ENCODE measurements around the gene SPTB. TPM values are rescaled to one million over a fixed set of nuclear protein-coding genes. Genes with fewer than 3 reads are reported as not detected.

The SPTB gene
- total and polyA plus RNA-seq, 9 of the 15 experiments (the other 6 are each of a cell fraction or from before 2014, with no cell fraction given): 0.21 to 45.9 (median 11.7) TPM

- TF ChIP-seq EHMT2 (IDR thresholded peaks at IDR 0.05): no peak
- TF ChIP-seq RREB1 (CRISPR knock-in tag; IDR thresholded peaks at IDR 0.05): peak; percentile 63; the same call in 1 of the 2 replicates
- no peak for TF ChIP-seq HDAC6 (IDR thresholded peaks at IDR 0.05; ENCODE audit: low read depth, low read length)
- no peak for TF ChIP-seq HMG20A (CRISPR knock-in tag; conservative IDR thresholded peaks at IDR 0.05)
- TF ChIP-seq BRF1 (IDR thresholded peaks at IDR 0.05; ENCODE audit: borderline replicate concordance, extremely low read depth, insufficient read length): no peak
- no peak for TF ChIP-seq SRF (CRISPR knock-in tag; IDR thresholded peaks at IDR 0.05)
- no peak for TF ChIP-seq MYBL2 (IDR thresholded peaks at IDR 0.05; ENCODE audit: low read depth)
- TF ChIP-seq MYBL2 (CRISPR knock-in tag; IDR thresholded peaks at IDR 0.05; ENCODE audit: borderline replicate concordance): no peak
- TF ChIP-seq ARID3B (CRISPR knock-in tag; IDR thresholded peaks at IDR 0.05; ENCODE audit: borderline replicate concordance): no peak
- TF ChIP-seq HSF4 (CRISPR knock-in tag; IDR thresholded peaks at IDR 0.05; ENCODE audit: borderline replicate concordance): no peak
- no peak for TF ChIP-seq HNRNPH1 (optimal IDR thresholded peaks at IDR 0.05; ENCODE audit: low read depth, low read length)
- no peak for TF ChIP-seq NFATC3 (IDR thresholded peaks at IDR 0.05)
- TF ChIP-seq NR1H2 (CRISPR knock-in tag; IDR thresholded peaks at IDR 0.05): no peak
- TF ChIP-seq CUX1 (CRISPR knock-in tag; IDR thresholded peaks at IDR 0.05): no peak
- TF ChIP-seq ZNF717 (CRISPR knock-in tag; IDR thresholded peaks at IDR 0.05): no peak
Measured at GRCh38 chr14:64914237-64915028, 34.7 kb upstream of the SPTB start, which contains the start of gene CHURC1 (continued).

All from K562 (cell line).